ENCODE results near the gene SPNS2. TPM values are rescaled to one million over a fixed set of nuclear protein-coding genes. Genes with fewer than 3 reads are reported as not detected.

Gene SPNS2
- total and polyA plus RNA-seq, 2 donors (not counting 1 experiment from before 2014, with no cell fraction given) = 0.17 TPM; not detected in 1

DNA sequence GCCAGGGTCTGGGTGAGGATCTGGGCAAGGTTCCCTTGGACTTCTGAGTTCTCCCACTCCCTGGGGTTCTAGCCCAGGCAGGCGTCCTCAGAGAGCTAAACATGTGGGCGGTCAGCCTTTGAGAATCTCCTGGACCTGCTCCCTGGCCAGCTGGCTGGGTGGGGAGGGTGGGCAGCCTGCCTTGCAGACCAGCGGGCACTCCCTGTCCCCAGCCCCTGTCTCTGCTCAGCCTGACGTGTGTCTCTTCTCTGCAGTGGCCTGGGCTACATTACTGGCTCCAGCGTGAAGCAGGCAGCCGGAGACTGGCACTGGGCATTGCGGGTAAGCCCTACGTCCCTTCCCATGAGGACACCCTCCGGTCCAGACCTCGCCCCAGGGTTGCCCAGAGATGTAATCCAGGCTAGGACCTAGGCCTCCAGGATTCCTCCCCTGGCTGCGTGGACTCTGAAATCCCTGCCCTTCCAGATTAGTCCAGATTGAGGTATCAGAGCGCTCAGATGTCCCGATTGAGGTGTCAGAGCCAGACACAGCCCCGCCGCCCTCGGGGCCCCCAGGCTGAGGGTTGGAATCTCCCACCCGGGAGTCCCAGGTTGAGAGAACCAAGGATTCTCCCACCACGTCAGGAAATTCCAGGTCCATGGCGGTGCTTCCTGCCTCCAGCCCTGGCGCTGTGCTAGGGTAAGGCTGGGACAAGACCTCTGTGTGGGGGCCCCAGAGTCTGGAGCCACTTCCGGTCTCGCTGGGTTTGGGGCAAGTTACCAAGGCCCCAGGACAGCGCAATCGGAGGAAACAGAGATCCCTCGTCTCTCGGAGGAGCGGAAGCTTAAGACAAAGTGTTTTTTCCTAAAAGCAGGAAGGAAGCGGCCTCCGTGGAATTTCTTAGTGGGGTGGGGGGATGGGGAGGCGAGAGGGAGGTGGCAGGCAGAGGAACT, 32.4 kb downstream of the SPNS2 start:
- no peak overlapping the region for H2AFZ ChIP-seq (ENCODE audit: low read length)
- TF ChIP-seq CTCF (conservative IDR thresholded peaks at IDR 0.05 in 1 of 2, IDR thresholded peaks at IDR 0.05 in 1 of 2; ENCODE audit: low read depth in 1 of 2, low read length in 2 of 2) (no peak), EZH2 (IDR thresholded peaks at IDR 0.05; ENCODE audit: low read length, missing control alignments) (no peak)
- no peaks in the 10 kb centered on the region for H3K9me3 ChIP-seq (ENCODE audit: control insufficient read depth, insufficient read depth, low read depth, low read length)
- H3K27me3 ChIP-seq (ENCODE audit: control insufficient read depth, insufficient read depth, low read length) = peaks cover 6% of the 10 kb centered on the region
- no peak overlapping the region for H3K27ac ChIP-seq (ENCODE audit: insufficient read depth, low read length)
- no peak overlapping the region for H3K9ac ChIP-seq (ENCODE audit: insufficient read depth, low read length)
- no peaks in the 10 kb centered on the region for H3K36me3 ChIP-seq (ENCODE audit: control insufficient read depth, insufficient read depth, low read length)
- DNase-seq (ENCODE audit: low read depth in 2 of 2) = no peak
- H3K4me1 ChIP-seq (ENCODE audit: control insufficient read depth, extremely low read depth, insufficient read depth, low read length) = no peaks in the 10 kb centered on the region
- no peaks in the 10 kb centered on the region for H3K79me2 ChIP-seq (ENCODE audit: control insufficient read depth, insufficient read depth, low read length)
- no peaks in the 10 kb centered on the region for H4K20me1 ChIP-seq (ENCODE audit: control insufficient read depth, extremely low read depth, insufficient read depth, low read length)
- H3K4me3 ChIP-seq (replicated peaks in 1 of 4; ENCODE audit: control extremely low read depth in 1 of 4, insufficient read depth in 1 of 4, low read depth in 3 of 4, low read length in 4 of 4) = no peak overlapping the region
- no peak overlapping the region for H3K4me2 ChIP-seq (ENCODE audit: extremely low read depth, insufficient read depth, low read length)

DNA sequence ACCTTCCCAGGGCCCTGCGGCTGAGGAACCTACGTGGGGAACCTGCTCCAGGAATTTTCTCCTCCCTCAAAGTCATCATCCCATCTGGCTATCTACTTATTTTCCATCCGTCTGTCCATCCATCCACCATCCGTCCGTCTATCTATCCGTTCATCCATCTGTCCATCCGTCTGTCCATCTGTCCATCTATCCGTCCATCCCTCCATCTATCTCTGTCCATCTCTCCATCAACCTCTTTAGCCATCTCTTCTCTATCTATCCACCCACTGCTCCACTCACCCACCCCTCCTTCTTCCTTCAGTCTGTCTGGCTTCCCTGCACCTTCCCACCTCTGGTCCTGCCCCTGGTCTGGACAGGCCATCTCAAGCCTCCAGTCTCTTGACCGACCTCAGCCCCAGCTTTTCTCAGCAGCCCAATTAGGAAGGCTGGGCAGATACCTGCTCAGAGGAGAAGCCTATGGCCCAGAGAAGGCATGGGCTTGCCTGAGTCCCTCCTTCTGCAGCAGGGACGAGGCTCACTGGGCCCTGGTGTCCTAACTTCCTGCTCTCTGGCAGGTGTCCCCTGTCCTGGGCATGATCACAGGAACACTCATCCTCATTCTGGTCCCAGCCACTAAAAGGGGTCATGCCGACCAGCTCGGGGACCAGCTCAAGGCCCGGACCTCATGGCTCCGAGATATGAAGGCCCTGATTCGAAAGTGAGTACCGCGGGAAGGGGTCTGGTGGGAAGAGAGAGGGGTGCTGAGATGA, 33.5 kb downstream of the SPNS2 start:
- H3K36me3 ChIP-seq (ENCODE audit: control insufficient read depth, insufficient read depth, low read length) = no peaks in the 10 kb centered on the region
- no peaks in the 10 kb centered on the region for H4K20me1 ChIP-seq (ENCODE audit: control insufficient read depth, extremely low read depth, insufficient read depth, low read length)
- H3K27ac ChIP-seq (ENCODE audit: insufficient read depth, low read length) = no peak overlapping the region
- H3K4me1 ChIP-seq (ENCODE audit: control insufficient read depth, extremely low read depth, insufficient read depth, low read length) = no peaks in the 10 kb centered on the region
- H3K9me3 ChIP-seq (ENCODE audit: control insufficient read depth, insufficient read depth, low read depth, low read length) = no peaks in the 10 kb centered on the region
- H2AFZ ChIP-seq (ENCODE audit: low read length) = no peak overlapping the region
- DNase-seq (ENCODE audit: low read depth in 2 of 2) = no peak
- no peaks in the 10 kb centered on the region for H3K27me3 ChIP-seq (ENCODE audit: control insufficient read depth, insufficient read depth, low read length)
- no peaks in the 10 kb centered on the region for H3K79me2 ChIP-seq (ENCODE audit: control insufficient read depth, insufficient read depth, low read length)
- no peak overlapping the region for H3K4me3 ChIP-seq (replicated peaks in 1 of 4; ENCODE audit: control extremely low read depth in 1 of 4, insufficient read depth in 1 of 4, low read depth in 3 of 4, low read length in 4 of 4)
- H3K9ac ChIP-seq (ENCODE audit: insufficient read depth, low read length) = no peak overlapping the region
- TF ChIP-seq CTCF (conservative IDR thresholded peaks at IDR 0.05 in 1 of 2, IDR thresholded peaks at IDR 0.05 in 1 of 2; ENCODE audit: low read depth in 1 of 2, low read length in 2 of 2) (no peak), EZH2 (IDR thresholded peaks at IDR 0.05; ENCODE audit: low read length, missing control alignments) (no peak)
- H3K4me2 ChIP-seq (ENCODE audit: extremely low read depth, insufficient read depth, low read length) = no peak overlapping the region

DNA sequence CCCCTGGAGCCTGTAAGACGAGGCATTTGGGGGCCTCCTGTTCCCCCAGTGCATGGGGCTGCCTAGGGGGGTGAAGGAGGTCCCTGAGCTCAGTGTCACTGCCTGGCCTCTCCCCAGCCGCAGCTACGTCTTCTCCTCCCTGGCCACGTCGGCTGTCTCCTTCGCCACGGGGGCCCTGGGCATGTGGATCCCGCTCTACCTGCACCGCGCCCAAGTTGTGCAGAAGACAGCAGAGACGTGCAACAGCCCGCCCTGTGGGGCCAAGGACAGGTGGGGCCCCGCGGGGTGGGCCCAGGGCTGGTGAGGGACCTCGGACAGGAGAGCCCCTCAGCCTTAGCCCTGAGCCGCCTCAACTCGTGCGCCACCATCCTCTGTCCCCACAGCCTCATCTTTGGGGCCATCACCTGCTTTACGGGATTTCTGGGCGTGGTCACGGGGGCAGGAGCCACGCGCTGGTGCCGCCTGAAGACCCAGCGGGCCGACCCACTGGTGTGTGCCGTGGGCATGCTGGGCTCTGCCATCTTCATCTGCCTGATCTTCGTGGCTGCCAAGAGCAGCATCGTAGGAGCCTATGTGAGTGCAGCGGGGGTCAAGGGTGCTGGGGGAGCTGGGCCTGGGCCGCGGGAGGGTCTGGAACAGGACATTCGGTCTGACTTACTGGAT, 34.3 kb downstream of the SPNS2 start:
- Histone ChIP-seq H3K79me2 (ENCODE audit: control insufficient read depth, insufficient read depth, low read length) (no peaks in the 10 kb centered on the region), H3K9ac (ENCODE audit: insufficient read depth, low read length) (no peak overlapping the region), H3K4me1 (ENCODE audit: control insufficient read depth, extremely low read depth, insufficient read depth, low read length) (no peaks in the 10 kb centered on the region), H3K27ac (ENCODE audit: insufficient read depth, low read length) (no peak overlapping the region), H2AFZ (ENCODE audit: low read length) (no peak overlapping the region), H4K20me1 (ENCODE audit: control insufficient read depth, extremely low read depth, insufficient read depth, low read length) (no peaks in the 10 kb centered on the region), H3K9me3 (ENCODE audit: control insufficient read depth, insufficient read depth, low read depth, low read length) (no peaks in the 10 kb centered on the region), H3K27me3 (ENCODE audit: control insufficient read depth, insufficient read depth, low read length) (no peaks in the 10 kb centered on the region), H3K36me3 (ENCODE audit: control insufficient read depth, insufficient read depth, low read length) (peaks cover 2% of the 10 kb centered on the region), H3K4me3 (replicated peaks in 1 of 4; ENCODE audit: control extremely low read depth in 1 of 4, insufficient read depth in 1 of 4, low read depth in 3 of 4, low read length in 4 of 4) (no peak overlapping the region), H3K4me2 (ENCODE audit: extremely low read depth, insufficient read depth, low read length) (no peak overlapping the region)
- no peak for DNase-seq (ENCODE audit: low read depth in 2 of 2)
- TF ChIP-seq CTCF (conservative IDR thresholded peaks at IDR 0.05 in 1 of 2, IDR thresholded peaks at IDR 0.05 in 1 of 2; ENCODE audit: low read depth in 1 of 2, low read length in 2 of 2) (no peak), EZH2 (IDR thresholded peaks at IDR 0.05; ENCODE audit: low read length, missing control alignments) (no peak)
